SK-N-SH treated with all-trans-retinoic acid at 6 μM for 48 hours (cell line): ENCODE measurements around the gene FBXW11.
"Not testable (repeated sequence)": the region's sequence is repeated elsewhere in the genome, so short reads cannot be mapped to it uniquely, and the experiment has no call there.

Experiments
- ATAC-seq: fragments of 200-7000 bp; cut with Tn5 transposase; 3 replicates; pipeline ENCODE4 v1.9.1; 2020; ENCODE audit warnings: mild to moderate bottlenecking, moderate library complexity
- ARNTL ChIP-seq: fragments of 450-650 bp; formaldehyde crosslinking; IDR thresholded peaks from 2 replicates; pipeline ENCODE4 v1.5.0; 2020; ENCODE audit warnings: low read depth, mild to moderate bottlenecking, moderate library complexity, borderline replicate concordance
- BACH2 ChIP-seq: fragments of 250-450 bp; sonication (Bioruptor Pico); IDR thresholded peaks from 2 replicates; pipeline ENCODE4 v1.9.0; 2021; ENCODE audit warnings: mild to moderate bottlenecking, borderline replicate concordance
- CREB5 ChIP-seq: fragments of 250-450 bp; sonication (Bioruptor Pico); IDR thresholded peaks from 2 replicates; pipeline ENCODE4 v1.5.1; 2020; ENCODE audit warnings: low read depth, mild to moderate bottlenecking, moderate library complexity
- CSDC2 ChIP-seq: fragments of 250-450 bp; sonication (Bioruptor Pico); IDR thresholded peaks from 2 replicates; pipeline ENCODE4 v1.5.0; 2020; ENCODE audit warnings: mild to moderate bottlenecking, moderate library complexity
- ESRRG ChIP-seq: fragments of 250-450 bp; sonication (Bioruptor Pico); IDR thresholded peaks from 2 replicates; pipeline ENCODE4 v1.6.1; 2021; ENCODE audit warnings: mild to moderate bottlenecking
- GLIS3 ChIP-seq: fragments of 250-450 bp; sonication (Bioruptor Pico); IDR thresholded peaks from 2 replicates; pipeline ENCODE4 v1.5.0; 2020; ENCODE audit warnings: mild to moderate bottlenecking, moderate library complexity
- ISL1 ChIP-seq: fragments of 250-450 bp; sonication (Bioruptor Pico); IDR thresholded peaks from 2 replicates; pipeline ENCODE4 v2.1.2; 2022; ENCODE audit warnings: mild to moderate bottlenecking, moderate library complexity
- OSR1 ChIP-seq: fragments of 250-450 bp; sonication (Bioruptor Pico); IDR thresholded peaks from 2 replicates; pipeline ENCODE4 v1.8.0; 2022; ENCODE audit warnings: moderate library complexity, mild to moderate bottlenecking, inconsistent platforms
- POU6F1 ChIP-seq: fragments of 250-450 bp; sonication (Bioruptor Pico); IDR thresholded peaks from 2 replicates; pipeline ENCODE4 v1.8.0; 2021; ENCODE audit warnings: low read depth, mild to moderate bottlenecking, moderate library complexity, borderline replicate concordance
- PPARA ChIP-seq: fragments of 250-450 bp; sonication (Bioruptor Pico); IDR thresholded peaks from 2 replicates; pipeline ENCODE4 v1.5.0; 2020; ENCODE audit warnings: mild to moderate bottlenecking, borderline replicate concordance
- RARB ChIP-seq: fragments of 250-450 bp; sonication (Bioruptor Pico); IDR thresholded peaks from 2 replicates; pipeline ENCODE4 v1.8.0; 2021; ENCODE audit warnings: mild to moderate bottlenecking, moderate library complexity
- SNAI2 ChIP-seq: fragments of 250-450 bp; sonication (Bioruptor Pico); IDR thresholded peaks from 2 replicates; pipeline ENCODE4 v1.5.0; 2020; ENCODE audit warnings: mild to moderate bottlenecking, moderate library complexity
- TSHZ2 ChIP-seq: fragments of 250-450 bp; sonication (Bioruptor Pico); IDR thresholded peaks from 2 replicates; pipeline ENCODE4 v1.5.0; 2020; ENCODE audit warnings: mild to moderate bottlenecking, moderate library complexity
- ZC3H10 ChIP-seq: fragments of 250-450 bp; sonication (Bioruptor Pico); IDR thresholded peaks from 2 replicates; pipeline ENCODE4 v1.5.1; 2021; ENCODE audit warnings: mild to moderate bottlenecking, moderate library complexity
- ZFP3 ChIP-seq: fragments of 250-450 bp; sonication (Bioruptor Pico); IDR thresholded peaks from 2 replicates; pipeline ENCODE4 v1.5.0; 2020; ENCODE audit warnings: mild to moderate bottlenecking, moderate library complexity
- ZFP30 ChIP-seq: fragments of 450-650 bp; formaldehyde crosslinking; IDR thresholded peaks from 2 replicates; pipeline ENCODE4 v1.5.0; 2022; ENCODE audit warnings: mild to moderate bottlenecking, moderate library complexity
- ZNF565 ChIP-seq: fragments of 450-650 bp; formaldehyde crosslinking; conservative IDR thresholded peaks from 2 replicates; pipeline ENCODE4 v1.5.0; 2020; ENCODE audit warnings: low read depth, mild to moderate bottlenecking, moderate library complexity
- ZNF70 ChIP-seq: fragments of 450-650 bp; formaldehyde crosslinking; IDR thresholded peaks from 2 replicates; pipeline ENCODE4 v1.5.0; 2020; ENCODE audit warnings: mild to moderate bottlenecking, moderate library complexity
- TF ChIP-seq, protein P1 (sequence below): fragments of 250-450 bp; sonication (Bioruptor Pico); IDR thresholded peaks from 2 replicates; pipeline ENCODE4 v1.5.1; 2021; ENCODE audit warnings: mild to moderate bottlenecking, moderate library complexity
- TF ChIP-seq, protein P2 (sequence below): fragments of 250-450 bp; sonication (Bioruptor Pico); IDR thresholded peaks from 2 replicates; pipeline ENCODE4 v1.8.0; 2020; ENCODE audit warnings: mild to moderate bottlenecking, moderate library complexity, borderline replicate concordance

The FBXW11 gene

GRCh38 chr5:171920765-171921391 is 85.6 kb downstream of the FBXW11 start (continued):
- TF ChIP-seq, protein P1, sequence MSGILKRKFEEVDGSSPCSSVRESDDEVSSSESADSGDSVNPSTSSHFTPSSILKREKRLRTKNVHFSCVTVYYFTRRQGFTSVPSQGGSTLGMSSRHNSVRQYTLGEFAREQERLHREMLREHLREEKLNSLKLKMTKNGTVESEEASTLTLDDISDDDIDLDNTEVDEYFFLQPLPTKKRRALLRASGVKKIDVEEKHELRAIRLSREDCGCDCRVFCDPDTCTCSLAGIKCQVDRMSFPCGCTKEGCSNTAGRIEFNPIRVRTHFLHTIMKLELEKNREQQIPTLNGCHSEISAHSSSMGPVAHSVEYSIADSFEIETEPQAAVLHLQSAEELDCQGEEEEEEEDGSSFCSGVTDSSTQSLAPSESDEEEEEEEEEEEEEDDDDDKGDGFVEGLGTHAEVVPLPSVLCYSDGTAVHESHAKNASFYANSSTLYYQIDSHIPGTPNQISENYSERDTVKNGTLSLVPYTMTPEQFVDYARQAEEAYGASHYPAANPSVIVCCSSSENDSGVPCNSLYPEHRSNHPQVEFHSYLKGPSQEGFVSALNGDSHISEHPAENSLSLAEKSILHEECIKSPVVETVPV (CRISPR knock-in tag) = no peak
- TF ChIP-seq ZNF565 (CRISPR knock-in tag) = no peak

- ATAC-seq = not testable (repeated sequence)
Observed at GRCh38 chr5:171915700-171916099, 90.7 kb downstream of the FBXW11 start.

- ATAC-seq = no peak
- no peak for TF ChIP-seq GLIS3
- no peak for TF ChIP-seq ZFP30
- no peak for TF ChIP-seq ESRRG (CRISPR knock-in tag)
- TF ChIP-seq ZFP3 = no peak
- TF ChIP-seq OSR1 (CRISPR knock-in tag) = no peak
- TF ChIP-seq RARB (CRISPR knock-in tag) = no peak
- TF ChIP-seq, all 23 proteins: peak for 0
Observed at GRCh38 chr5:171914726-171915338, 91.6 kb downstream of the FBXW11 start.

DNA sequence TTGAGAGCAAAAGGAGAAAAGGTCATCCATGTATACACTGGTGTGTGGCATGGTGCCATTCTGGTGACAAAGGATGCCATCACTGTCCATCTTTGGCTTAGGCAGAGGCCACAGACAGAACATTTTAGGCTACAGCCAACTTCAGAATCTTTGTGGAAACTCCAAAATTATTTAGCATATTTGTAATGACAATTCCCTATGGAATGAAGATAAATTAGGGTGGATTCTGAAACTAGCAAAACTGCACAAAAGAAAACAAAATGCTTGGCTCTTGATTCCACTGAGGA is 92.5 kb downstream of the FBXW11 start:
- TF ChIP-seq ZFP30 (no peak), RARB (CRISPR knock-in tag) (no peak), CSDC2 (CRISPR knock-in tag) (no peak), ZFP3 (no peak), POU6F1 (CRISPR knock-in tag) (no peak), CREB5 (no peak), TSHZ2 (CRISPR knock-in tag) (no peak), ESRRG (CRISPR knock-in tag) (no peak), SNAI2 (CRISPR knock-in tag) (no peak), ZC3H10 (CRISPR knock-in tag) (no peak), BACH2 (CRISPR knock-in tag) (no peak), ZNF565 (CRISPR knock-in tag) (no peak), PPARA (CRISPR knock-in tag) (no peak), ISL1 (no peak), ARNTL (no peak), ZNF70 (CRISPR knock-in tag) (no peak)
- TF ChIP-seq, protein P2, sequence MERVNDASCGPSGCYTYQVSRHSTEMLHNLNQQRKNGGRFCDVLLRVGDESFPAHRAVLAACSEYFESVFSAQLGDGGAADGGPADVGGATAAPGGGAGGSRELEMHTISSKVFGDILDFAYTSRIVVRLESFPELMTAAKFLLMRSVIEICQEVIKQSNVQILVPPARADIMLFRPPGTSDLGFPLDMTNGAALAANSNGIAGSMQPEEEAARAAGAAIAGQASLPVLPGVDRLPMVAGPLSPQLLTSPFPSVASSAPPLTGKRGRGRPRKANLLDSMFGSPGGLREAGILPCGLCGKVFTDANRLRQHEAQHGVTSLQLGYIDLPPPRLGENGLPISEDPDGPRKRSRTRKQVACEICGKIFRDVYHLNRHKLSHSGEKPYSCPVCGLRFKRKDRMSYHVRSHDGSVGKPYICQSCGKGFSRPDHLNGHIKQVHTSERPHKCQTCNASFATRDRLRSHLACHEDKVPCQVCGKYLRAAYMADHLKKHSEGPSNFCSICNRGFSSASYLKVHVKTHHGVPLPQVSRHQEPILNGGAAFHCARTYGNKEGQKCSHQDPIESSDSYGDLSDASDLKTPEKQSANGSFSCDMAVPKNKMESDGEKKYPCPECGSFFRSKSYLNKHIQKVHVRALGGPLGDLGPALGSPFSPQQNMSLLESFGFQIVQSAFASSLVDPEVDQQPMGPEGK (CRISPR knock-in tag) = no peak

More for the DNA sequence above, 92.5 kb downstream of the FBXW11 start:
- ATAC-seq = no peak
